ENCODE data around the gene RDM1. TPM values are rescaled to one million over a fixed set of nuclear protein-coding genes. Genes with fewer than 3 reads are reported as not detected.

Gene RDM1
- total RNA-seq, 1 donor from 2014 or later = 5.3 TPM

GRCh38 chr17:35923609-35924114, 6.9 kb downstream of the RDM1 start:
- H3K36me3 Mint-ChIP-seq (ENCODE audit: low read depth) = peaks cover 44% of the 10 kb centered on the region
- H3K4me1 Mint-ChIP-seq (ENCODE audit: low read depth) = peaks cover 32% of the 10 kb centered on the region
- H3K4me3 Mint-ChIP-seq (ENCODE audit: low read depth) = no peak overlapping the region
- H3K9me3 Mint-ChIP-seq = no peaks in the 10 kb centered on the region
- DNase-seq (ENCODE audit: low spot score) = no peak
- H3K27ac Mint-ChIP-seq = no peak overlapping the region
- intact Hi-C loops (cut with micrococcal nuclease) = no loop called here
- H3K27me3 Mint-ChIP-seq (ENCODE audit: low read depth) = no peaks in the 10 kb centered on the region

GRCh38 chr17:35920229-35920628, 10.3 kb downstream of the RDM1 start:
- peak overlapping the region; percentile 15 for H3K4me3 Mint-ChIP-seq (ENCODE audit: low read depth)
- intact Hi-C loops (cut with micrococcal nuclease) = no loop called here
- H3K27me3 Mint-ChIP-seq (ENCODE audit: low read depth) = no peaks in the 10 kb centered on the region
- peak overlapping the region; percentile 58 for H3K27ac Mint-ChIP-seq
- DNase-seq (ENCODE audit: low spot score) = no peak
- H3K36me3 Mint-ChIP-seq (ENCODE audit: low read depth) = peaks cover 50% of the 10 kb centered on the region
- peaks cover 26% of the 10 kb centered on the region for H3K4me1 Mint-ChIP-seq (ENCODE audit: low read depth)
- H3K9me3 Mint-ChIP-seq = no peaks in the 10 kb centered on the region

GRCh38 chr17:35918665-35919064, 11.9 kb downstream of the RDM1 start:
- intact Hi-C loops (cut with micrococcal nuclease) = no loop called here
- DNase-seq (ENCODE audit: low spot score) = no peak
- no peak overlapping the region for H3K27ac Mint-ChIP-seq
- no peak overlapping the region for H3K4me3 Mint-ChIP-seq (ENCODE audit: low read depth)
- peaks cover 23% of the 10 kb centered on the region for H3K4me1 Mint-ChIP-seq (ENCODE audit: low read depth)
- H3K9me3 Mint-ChIP-seq = no peaks in the 10 kb centered on the region
- H3K36me3 Mint-ChIP-seq (ENCODE audit: low read depth) = peaks cover 41% of the 10 kb centered on the region
- H3K27me3 Mint-ChIP-seq (ENCODE audit: low read depth) = no peaks in the 10 kb centered on the region

- Mint-ChIP-seq H3K27me3 (ENCODE audit: low read depth) (no peaks in the 10 kb centered on the region), H3K9me3 (no peaks in the 10 kb centered on the region), H3K4me1 (ENCODE audit: low read depth) (peaks cover 27% of the 10 kb centered on the region), H3K4me3 (ENCODE audit: low read depth) (no peak overlapping the region), H3K36me3 (ENCODE audit: low read depth) (peaks cover 34% of the 10 kb centered on the region), H3K27ac (no peak overlapping the region)
- intact Hi-C loops (cut with micrococcal nuclease) = no loop called here
- no peak for DNase-seq (ENCODE audit: low spot score)
Measured at GRCh38 chr17:35917519-35918213, 12.9 kb downstream of the RDM1 start.

GRCh38 chr17:35915153-35915964, 15.2 kb downstream of the RDM1 start:
- no peak overlapping the region for H3K27ac Mint-ChIP-seq
- no peak overlapping the region for H3K4me3 Mint-ChIP-seq (ENCODE audit: low read depth)
- DNase-seq (ENCODE audit: low spot score) = no peak
- intact Hi-C loops (cut with micrococcal nuclease) = no loop called here
- peaks cover 27% of the 10 kb centered on the region for H3K36me3 Mint-ChIP-seq (ENCODE audit: low read depth)
- peaks cover 17% of the 10 kb centered on the region for H3K4me1 Mint-ChIP-seq (ENCODE audit: low read depth)
- H3K9me3 Mint-ChIP-seq = no peaks in the 10 kb centered on the region
- H3K27me3 Mint-ChIP-seq (ENCODE audit: low read depth) = no peaks in the 10 kb centered on the region

- no peaks in the 10 kb centered on the region for H3K9me3 Mint-ChIP-seq
- no peak overlapping the region for H3K4me3 Mint-ChIP-seq (ENCODE audit: low read depth)
- peaks cover 7% of the 10 kb centered on the region for H3K4me1 Mint-ChIP-seq (ENCODE audit: low read depth)
- no peak overlapping the region for H3K27ac Mint-ChIP-seq
- no peaks in the 10 kb centered on the region for H3K27me3 Mint-ChIP-seq (ENCODE audit: low read depth)
- intact Hi-C loops (cut with micrococcal nuclease) = no loop called here
- no peak for DNase-seq (ENCODE audit: low spot score)
- H3K36me3 Mint-ChIP-seq (ENCODE audit: low read depth) = peaks cover 18% of the 10 kb centered on the region
Measured at GRCh38 chr17:35914354-35914753, 16.2 kb downstream of the RDM1 start.

- peaks cover 6% of the 10 kb centered on the region for H3K4me1 Mint-ChIP-seq (ENCODE audit: low read depth)
- no peak overlapping the region for H3K27ac Mint-ChIP-seq
- H3K4me3 Mint-ChIP-seq (ENCODE audit: low read depth) = no peak overlapping the region
Measured at GRCh38 chr17:35913609-35914008, 17.0 kb downstream of the RDM1 start.

GRCh38 chr17:35912942-35913341, 17.6 kb downstream of the RDM1 start:
- Mint-ChIP-seq H3K27ac (no peak overlapping the region), H3K36me3 (ENCODE audit: low read depth) (peaks cover 9% of the 10 kb centered on the region), H3K4me1 (ENCODE audit: low read depth) (peaks cover 5% of the 10 kb centered on the region), H3K4me3 (ENCODE audit: low read depth) (no peak overlapping the region), H3K9me3 (no peaks in the 10 kb centered on the region), H3K27me3 (ENCODE audit: low read depth) (no peaks in the 10 kb centered on the region)
- no peak for DNase-seq (ENCODE audit: low spot score)
- intact Hi-C loops (cut with micrococcal nuclease) = no loop called here

More at GRCh38 chr17:35913609-35914008, 17.0 kb downstream of the RDM1 start:
- Mint-ChIP-seq H3K36me3 (ENCODE audit: low read depth) (peaks cover 16% of the 10 kb centered on the region), H3K9me3 (no peaks in the 10 kb centered on the region), H3K27me3 (ENCODE audit: low read depth) (no peaks in the 10 kb centered on the region)
- DNase-seq (ENCODE audit: low spot score) = no peak
- intact Hi-C loops (cut with micrococcal nuclease) = no loop called here

GRCh38 chr17:35912339-35912912, 18.1 kb downstream of the RDM1 start:
- no peak for DNase-seq (ENCODE audit: low spot score)
- no peak overlapping the region for H3K4me3 Mint-ChIP-seq (ENCODE audit: low read depth)
- H3K36me3 Mint-ChIP-seq (ENCODE audit: low read depth) = peaks cover 4% of the 10 kb centered on the region
- no peaks in the 10 kb centered on the region for H3K9me3 Mint-ChIP-seq
- intact Hi-C loops (cut with micrococcal nuclease) = no loop called here
- H3K27ac Mint-ChIP-seq = no peak overlapping the region
- H3K27me3 Mint-ChIP-seq (ENCODE audit: low read depth) = no peaks in the 10 kb centered on the region
- peaks cover 5% of the 10 kb centered on the region for H3K4me1 Mint-ChIP-seq (ENCODE audit: low read depth)

- H3K9me3 Mint-ChIP-seq = no peaks in the 10 kb centered on the region
- intact Hi-C loops (cut with micrococcal nuclease) = no loop called here
- no peak overlapping the region for H3K4me3 Mint-ChIP-seq (ENCODE audit: low read depth)
Measured at GRCh38 chr17:35909408-35909807, 21.2 kb downstream of the RDM1 start.

GRCh38 chr17:35907691-35908090, 22.9 kb downstream of the RDM1 start:
- Mint-ChIP-seq H3K9me3 (no peaks in the 10 kb centered on the region), H3K27ac (no peak overlapping the region), H3K4me3 (ENCODE audit: low read depth) (no peak overlapping the region), H3K27me3 (ENCODE audit: low read depth) (no peaks in the 10 kb centered on the region), H3K4me1 (ENCODE audit: low read depth) (peaks cover 4% of the 10 kb centered on the region), H3K36me3 (ENCODE audit: low read depth) (no peaks in the 10 kb centered on the region)
- intact Hi-C loops (cut with micrococcal nuclease) = no loop called here
- no peak for DNase-seq (ENCODE audit: low spot score)

More at GRCh38 chr17:35909408-35909807, 21.2 kb downstream of the RDM1 start:
- peaks cover 5% of the 10 kb centered on the region for H3K4me1 Mint-ChIP-seq (ENCODE audit: low read depth)
- DNase-seq (ENCODE audit: low spot score) = no peak
- H3K36me3 Mint-ChIP-seq (ENCODE audit: low read depth) = no peaks in the 10 kb centered on the region
- no peaks in the 10 kb centered on the region for H3K27me3 Mint-ChIP-seq (ENCODE audit: low read depth)
- H3K27ac Mint-ChIP-seq = no peak overlapping the region

- H3K36me3 Mint-ChIP-seq (ENCODE audit: low read depth) = no peaks in the 10 kb centered on the region
- H3K27ac Mint-ChIP-seq = no peak overlapping the region
- H3K4me3 Mint-ChIP-seq (ENCODE audit: low read depth) = no peak overlapping the region
- intact Hi-C loops (cut with micrococcal nuclease) = no loop called here
- H3K27me3 Mint-ChIP-seq (ENCODE audit: low read depth) = no peaks in the 10 kb centered on the region
- no peaks in the 10 kb centered on the region for H3K9me3 Mint-ChIP-seq
- peaks cover 4% of the 10 kb centered on the region for H3K4me1 Mint-ChIP-seq (ENCODE audit: low read depth)
- DNase-seq (ENCODE audit: low spot score) = no peak
Measured at GRCh38 chr17:35906926-35907637, 23.5 kb downstream of the RDM1 start.

Data from activated T-helper 2 cell treated with anti-CD3 and anti-CD28 coated beads, Interferon-gamma antibody, Interleukin-2, Interleukin-4, amounts not matched to agents 10 μg/mL and 5 μg/mL and 100 μg/mL, durations not matched to agents 14 hours and 24 hours and 36 hours (primary cell).